ENCODE data around the gene DAP3.
"Not testable (repeated sequence)": the region's sequence is repeated elsewhere in the genome, so short reads cannot be mapped to it uniquely, and the experiment has no call there.

The DAP3 gene
- total RNA-seq: 86.4 to 204 (median 121) reads per million in 3 experiments

DNA sequence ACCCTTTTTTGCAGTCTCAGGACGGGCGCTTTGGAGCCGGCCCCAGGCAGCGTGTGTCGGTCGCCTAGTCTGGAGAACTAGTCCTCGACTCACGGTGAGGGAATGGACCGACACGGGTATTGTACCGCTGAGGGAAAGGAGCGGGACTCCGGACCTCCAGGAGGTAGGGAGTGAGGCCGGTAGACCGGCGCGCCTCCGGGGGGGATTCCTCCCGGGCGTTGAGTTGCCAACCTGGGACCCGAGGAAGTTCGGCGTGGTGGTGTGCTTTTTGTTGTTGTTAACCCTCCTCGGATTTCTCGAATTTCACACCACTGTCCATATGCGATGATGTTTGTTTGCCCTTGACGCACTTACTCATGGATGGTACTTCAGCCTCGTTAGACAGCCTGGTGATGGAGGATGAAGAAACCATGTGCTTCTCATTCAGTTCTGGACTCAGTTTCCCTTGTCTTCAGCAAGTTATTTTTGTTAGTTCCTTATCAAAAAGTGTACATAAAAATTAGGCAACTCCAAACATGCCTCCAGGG, at the start of gene DAP3:
TSS of gene DAP3 (plus strand) at position 11 of the 527 bp plus-strand sequence. CDS start 20,689 bp downstream, outside the sequence.
- DNase-seq: not testable (repeated sequence)

- no peak for DNase-seq
Measured at GRCh38 chr1:155640367-155640766, 48.5 kb upstream of the DAP3 start.

DNA sequence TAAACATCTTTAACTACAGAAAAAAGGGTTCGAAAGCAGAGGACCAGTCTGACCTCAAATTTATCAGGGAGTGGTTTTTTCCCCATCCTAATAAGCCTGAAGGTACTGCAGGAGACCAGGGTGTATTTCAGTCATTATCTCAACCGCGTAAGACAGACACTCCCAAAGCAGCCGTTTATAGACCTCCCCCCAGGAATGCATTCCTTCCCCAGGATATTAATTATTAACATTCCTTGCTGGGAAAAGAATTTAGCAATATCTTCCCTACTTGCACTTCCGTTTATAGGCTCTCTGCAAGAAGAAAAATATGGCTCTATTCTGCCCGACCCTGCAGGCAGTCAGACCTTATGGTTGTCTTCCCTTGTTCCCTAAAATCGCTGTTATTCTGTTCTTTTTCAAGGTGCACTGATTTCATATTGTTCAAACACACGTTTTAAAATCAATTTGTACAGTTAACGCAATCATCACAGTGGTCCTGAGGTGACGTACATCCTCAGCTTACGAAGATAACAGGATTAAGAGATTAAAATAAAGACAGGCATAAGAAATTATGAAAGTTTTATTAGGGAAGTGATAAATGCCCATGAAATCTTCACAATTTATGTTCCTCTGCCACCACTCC, 46.2 kb upstream of the DAP3 start:
- not testable (repeated sequence) for DNase-seq

- DNase-seq: no peak
Measured at GRCh38 chr1:155643230-155643629, 45.7 kb upstream of the DAP3 start.

DNA sequence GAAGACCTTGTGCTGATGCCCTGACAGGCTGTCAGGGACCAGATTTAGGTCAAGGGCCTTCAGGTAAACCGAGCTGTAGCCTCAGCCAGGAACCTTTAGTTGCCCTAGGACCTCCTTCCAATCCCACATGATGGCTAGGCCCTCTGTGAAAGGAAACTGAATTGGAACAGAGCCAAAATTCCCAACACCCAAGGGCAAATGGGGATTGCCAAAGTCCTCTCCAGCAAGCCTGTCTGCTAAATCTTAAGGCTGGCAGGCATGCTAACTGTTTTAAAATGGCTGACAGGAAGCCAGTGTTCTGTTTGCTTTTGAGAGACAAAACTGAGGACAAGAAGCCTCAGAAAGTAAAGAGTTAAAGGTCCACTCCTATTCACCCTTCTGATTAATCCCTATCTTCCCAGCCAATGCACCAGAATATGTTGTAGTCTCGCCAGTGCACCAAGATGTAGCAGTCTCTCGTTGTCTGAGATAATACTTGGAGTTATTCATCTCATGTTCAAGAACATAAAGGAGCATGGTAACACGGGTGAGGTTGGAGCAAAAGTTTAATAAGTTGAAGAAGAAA, 43.8 kb upstream of the DAP3 start:
- DNase-seq: no peak

DNA sequence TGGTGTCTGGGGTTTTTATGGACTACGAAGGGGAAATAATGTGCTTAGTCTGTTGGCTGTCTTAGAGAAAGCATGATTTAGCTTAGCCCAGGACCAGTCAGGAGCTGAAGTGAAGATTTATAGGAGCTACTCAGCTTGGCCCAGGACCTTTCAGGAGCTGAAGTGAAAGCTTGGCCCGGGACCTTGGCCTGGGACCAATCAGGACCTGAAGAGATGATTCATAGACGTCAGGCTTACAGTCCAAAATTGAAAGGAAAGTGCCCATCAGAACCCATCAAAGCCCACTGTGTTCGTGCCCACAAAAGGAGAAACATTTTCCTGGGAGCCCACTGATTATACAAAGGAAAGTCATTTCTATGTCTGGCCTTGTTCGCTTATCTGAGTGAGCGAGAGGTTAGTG, 43.2 kb upstream of the DAP3 start:
- no peak for DNase-seq

GRCh38 chr1:155646307-155646706, 42.6 kb upstream of the DAP3 start:
- no peak for DNase-seq

- DNase-seq: no peak
Measured at GRCh38 chr1:155648207-155649147, 40.4 kb upstream of the DAP3 start.

- no peak for DNase-seq
Measured at GRCh38 chr1:155649676-155650075, 39.2 kb upstream of the DAP3 start.

GRCh38 chr1:155650231-155650757, 38.6 kb upstream of the DAP3 start:
- no peak for DNase-seq

DNA sequence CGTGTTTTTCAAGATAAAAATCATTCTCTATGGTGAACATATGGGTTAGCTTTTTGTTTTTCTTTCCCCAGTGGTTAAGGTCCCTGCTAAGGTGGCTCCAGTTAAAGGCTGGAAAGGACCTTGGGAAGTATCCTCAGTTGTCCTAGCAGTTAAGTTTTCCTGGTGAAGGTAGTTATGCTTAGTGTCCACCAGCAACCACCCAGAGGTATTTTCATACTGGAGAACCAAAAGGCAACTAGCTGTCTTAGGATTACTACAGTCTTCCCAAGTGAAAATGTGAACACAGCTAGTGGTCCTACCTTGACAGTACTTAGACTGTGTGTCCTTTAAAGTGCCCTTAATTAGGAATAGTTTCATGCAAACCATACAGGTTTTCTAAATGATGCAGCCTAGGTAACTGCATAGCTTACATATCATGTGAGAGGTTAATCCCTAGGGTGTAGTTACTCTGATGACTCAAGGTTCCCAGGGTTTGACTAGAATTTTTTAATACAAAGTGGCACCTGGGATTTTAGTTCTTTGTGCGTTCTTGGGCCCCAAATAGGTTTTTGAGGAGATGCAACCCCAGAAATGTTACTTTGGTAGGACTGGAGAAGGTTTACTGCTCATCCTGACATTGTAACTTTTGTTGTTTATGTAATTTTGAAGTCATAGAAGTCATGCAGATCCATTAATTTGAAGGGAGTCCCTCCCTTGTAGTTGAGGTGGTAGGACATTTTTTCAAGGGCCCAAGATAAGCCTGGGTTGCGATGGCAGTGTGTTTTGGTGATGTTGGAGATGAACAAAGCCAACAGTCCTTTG, 36.8 kb upstream of the DAP3 start:
- DNase-seq: no peak

GRCh38 chr1:155652951-155653350, 35.9 kb upstream of the DAP3 start:
- DNase-seq: no peak

DNA sequence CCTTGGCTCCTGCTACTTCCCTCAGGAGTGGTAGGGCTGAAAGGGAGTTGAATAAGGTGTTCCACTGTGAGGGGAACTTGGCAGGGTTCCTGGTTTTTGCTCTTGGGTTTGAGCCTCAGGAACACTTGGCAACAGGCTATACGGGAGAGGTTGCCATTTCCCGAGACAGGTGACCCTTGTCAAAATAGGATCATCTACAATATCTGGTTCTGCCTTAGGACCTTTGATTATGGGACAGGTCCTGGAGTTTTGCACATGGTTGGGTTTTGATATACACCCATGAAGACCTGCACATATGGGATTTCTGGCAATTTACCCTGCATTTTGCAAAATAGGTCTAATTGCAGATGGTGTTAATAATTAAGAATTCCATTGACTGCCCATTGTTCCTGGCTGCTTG, 31.4 kb upstream of the DAP3 start:
- no peak for DNase-seq

- not testable (repeated sequence) for DNase-seq
Measured at GRCh38 chr1:155661239-155661638, 27.7 kb upstream of the DAP3 start.

DNA sequence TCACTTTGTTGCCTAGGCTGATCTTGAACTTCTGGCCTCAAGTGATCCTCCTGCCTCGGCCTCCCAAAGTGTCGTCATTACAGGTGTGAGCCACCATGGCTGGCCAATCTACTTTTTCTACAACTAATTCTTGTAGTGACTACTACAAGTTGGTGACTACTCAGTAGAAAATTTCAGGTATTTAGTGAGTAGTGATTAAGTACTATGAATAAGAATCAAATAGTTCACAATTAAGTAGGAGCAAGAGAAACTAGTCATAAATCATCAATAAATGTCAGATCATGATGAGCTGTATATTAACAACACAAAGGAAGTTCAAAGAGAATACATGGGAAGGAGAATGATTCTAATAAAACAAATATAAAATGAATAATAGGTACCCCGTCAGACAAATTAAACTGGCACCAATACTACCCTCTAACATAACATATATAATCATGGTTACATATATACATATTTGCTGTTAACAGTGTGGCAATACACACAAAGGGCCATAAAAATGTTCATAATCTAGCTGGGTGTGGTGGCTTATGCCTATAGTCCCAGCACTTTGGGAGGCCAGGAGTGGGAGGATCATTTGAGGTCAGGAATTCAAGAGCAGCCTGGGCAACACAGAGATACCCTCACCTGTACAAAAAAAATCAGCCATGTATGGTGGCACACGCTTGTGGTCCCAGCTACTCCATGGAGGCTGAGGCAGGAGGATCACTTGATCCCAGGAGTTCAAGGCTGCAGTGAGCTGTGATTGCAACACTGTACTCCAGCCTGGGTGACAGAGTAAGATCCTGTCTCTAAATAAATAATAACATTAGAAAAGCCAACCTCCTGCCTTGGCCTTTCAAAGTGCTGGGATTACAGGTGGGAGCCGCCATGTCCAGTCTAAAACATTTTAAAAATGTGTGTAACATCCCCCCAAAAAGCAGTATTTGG, 19.4 kb upstream of the DAP3 start:
- DNase-seq: no peak

DNA sequence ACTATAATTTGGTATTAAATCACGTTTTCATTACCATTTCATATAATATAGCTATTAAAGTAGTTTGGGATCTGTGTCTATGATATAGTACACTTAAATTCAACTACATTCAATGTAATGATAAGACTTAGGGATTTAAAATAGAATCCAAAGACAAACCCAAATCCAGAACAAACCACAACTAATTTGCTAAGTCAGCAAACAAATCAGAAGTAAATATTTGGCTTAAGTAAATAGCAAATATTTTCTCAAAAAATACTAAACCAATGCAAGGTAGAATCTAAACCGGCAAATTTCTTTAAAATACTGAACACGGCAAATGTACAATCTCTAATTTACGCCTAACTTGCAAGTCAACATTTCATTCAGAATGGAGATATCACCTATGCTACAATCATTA, 17.1 kb upstream of the DAP3 start:
- DNase-seq: no peak

GRCh38 chr1:155673003-155673402, 15.9 kb upstream of the DAP3 start:
- no peak for DNase-seq

DNA sequence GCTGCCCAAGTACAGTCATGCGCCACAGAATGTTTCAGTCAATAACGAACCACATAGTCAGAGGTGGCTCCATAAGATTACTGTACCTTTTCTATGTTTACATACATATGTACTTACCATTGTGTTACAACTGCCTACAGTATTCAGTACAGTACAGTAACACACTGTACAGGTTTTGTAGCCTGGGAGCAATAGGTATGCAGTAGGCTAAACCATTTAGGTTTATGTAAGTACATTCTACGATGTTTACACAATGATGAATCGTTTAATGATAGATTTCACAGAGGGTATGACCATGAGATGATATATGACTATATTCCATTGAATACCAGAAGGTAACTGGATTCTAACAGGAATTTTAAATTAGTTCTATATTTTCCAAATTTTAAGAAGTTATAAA, 10.9 kb upstream of the DAP3 start:
- no peak for DNase-seq

GRCh38 chr1:155678992-155679391, 9.9 kb upstream of the DAP3 start:
- DNase-seq: not testable (repeated sequence)

DNA sequence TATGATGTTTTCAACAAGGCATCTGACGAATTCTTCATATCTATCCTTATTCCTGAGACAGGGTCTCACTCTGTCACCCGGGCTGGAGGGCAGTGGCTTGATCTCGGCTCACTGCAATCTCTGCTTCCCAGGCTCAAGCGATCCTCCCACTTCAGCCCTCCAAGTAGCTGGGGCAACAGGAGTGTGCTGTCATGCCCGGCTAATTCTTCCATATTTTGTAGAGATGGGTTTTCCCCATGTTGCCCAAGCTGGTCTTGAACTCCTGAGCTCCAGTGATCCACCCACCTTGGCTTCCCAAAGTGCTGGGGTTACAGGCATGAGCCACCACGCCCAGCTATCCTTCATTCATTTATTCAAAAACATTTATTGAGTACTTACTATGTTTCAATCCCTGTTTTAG, 8.4 kb upstream of the DAP3 start:
- DNase-seq: no peak

DNA sequence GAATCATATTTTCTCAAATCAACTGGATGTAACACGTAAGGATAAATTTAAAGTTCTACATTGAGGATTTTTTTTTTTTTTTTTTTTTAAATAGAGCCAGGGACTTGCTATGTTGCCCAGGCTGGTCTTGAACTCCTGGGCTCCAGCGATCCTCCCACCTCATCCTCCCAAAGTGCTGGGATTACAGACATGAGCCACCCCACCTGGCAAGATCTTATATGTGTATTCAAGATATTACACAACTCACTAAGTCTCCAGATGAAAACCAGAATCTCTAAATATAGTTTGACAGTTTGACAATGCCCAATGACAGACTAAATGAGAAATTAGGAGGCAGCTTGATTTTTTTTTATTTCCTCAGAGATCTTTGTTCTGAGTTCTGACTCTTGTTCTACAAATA, 7.1 kb upstream of the DAP3 start:
- DNase-seq: no peak
